ENCODE results near the gene XCR1. TPM values are rescaled to one million over a fixed set of nuclear protein-coding genes. Genes with fewer than 3 reads are reported as not detected.
A peak's percentile ranks its signal among the peaks of the same experiment; 100 is the strongest.

The XCR1 gene
- total and polyA plus RNA-seq, 2 of the 8 experiments (the other 6 are each of a cell fraction or from before 2014, with no cell fraction given) = 0.53 TPM; not detected in 1

DNA sequence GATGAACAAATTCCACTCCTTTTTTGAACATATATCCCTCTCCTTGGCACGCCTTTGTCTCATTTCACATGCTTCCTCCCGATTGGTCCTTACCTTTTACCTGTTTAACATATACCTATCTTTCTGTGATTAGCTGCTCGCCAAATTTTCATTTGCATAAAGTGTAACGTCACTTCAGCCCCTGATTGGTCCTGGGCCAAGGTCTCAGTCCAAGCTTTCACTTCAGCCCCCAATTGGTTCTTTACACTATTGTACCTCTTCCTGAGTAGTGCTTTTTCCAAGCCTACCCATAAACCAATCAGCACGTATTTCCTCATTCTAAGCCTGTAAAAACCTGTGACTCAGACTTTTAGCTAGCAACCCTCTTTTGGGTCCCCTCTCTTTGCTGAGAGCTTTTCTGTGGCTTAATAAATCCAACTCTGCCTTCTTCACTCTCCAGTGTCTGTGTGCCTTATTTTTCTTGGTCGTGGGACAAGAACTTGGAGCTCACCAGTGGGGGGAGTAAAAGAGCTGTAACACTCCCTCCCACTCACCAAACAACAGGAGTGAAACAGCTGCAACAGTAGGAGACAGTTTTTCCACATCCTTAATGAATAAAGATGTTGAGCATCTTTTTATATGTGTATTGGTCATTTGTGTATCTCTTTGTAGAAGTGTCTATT lies 584 bp upstream of the XCR1 start:
- no peak overlapping the region for H2BK20ac ChIP-seq (ENCODE audit: low read length)
- H3K27ac ChIP-seq (ENCODE audit: low read depth, low read length) = no peak overlapping the region
- H4K8ac ChIP-seq (ENCODE audit: extremely low read depth, insufficient read depth, low read length) = no peak overlapping the region

More for the DNA sequence above, 584 bp upstream of the XCR1 start:
- H2BK15ac ChIP-seq (ENCODE audit: low read length) = no peak overlapping the region
- H4K91ac ChIP-seq (replicated peaks; ENCODE audit: insufficient read length, low read length) = no peak overlapping the region
- H3K79me2 ChIP-seq (ENCODE audit: control insufficient read depth in 1 of 2, insufficient read depth in 2 of 2, low read length in 2 of 2) = no peaks in the 10 kb centered on the region
- no peak overlapping the region for H2BK12ac ChIP-seq (ENCODE audit: low read depth, low read length)
- H2AK5ac ChIP-seq (ENCODE audit: low read depth, low read length) = no peak overlapping the region
- no peak overlapping the region for H3K56ac ChIP-seq (replicated peaks; ENCODE audit: insufficient read length, low read depth, low read length)
- CTCF ChIA-PET (ENCODE audit: partially characterized antibody) = interaction anchor here (0.7 to 1.2 kb wide), 2 partner anchors 9 to 48 kb away, joined by 4 read pairs; no protein-coding TSS in a partner anchor
- H3K23ac ChIP-seq (ENCODE audit: insufficient read length) = no peak overlapping the region
- H3K4me2 ChIP-seq (ENCODE audit: insufficient read depth in 1 of 2, low read depth in 2 of 2, low read length in 2 of 2) = no peak overlapping the region
- no peaks in the 10 kb centered on the region for H4K20me1 ChIP-seq (replicated peaks in 1 of 2; ENCODE audit: control insufficient read depth in 1 of 2, insufficient read depth in 2 of 2, low read length in 2 of 2)
- no peak overlapping the region for H3K4ac ChIP-seq (replicated peaks; ENCODE audit: insufficient read length, low read depth, low read length)
- no peaks in the 10 kb centered on the region for H3K36me3 ChIP-seq (ENCODE audit: control insufficient read depth in 2 of 4, insufficient read depth in 4 of 4, low read length in 3 of 4)
- no peaks in the 10 kb centered on the region for H3K23me2 ChIP-seq (ENCODE audit: low read depth, low read length)
- H2AFZ ChIP-seq (ENCODE audit: low read length) = peak overlapping the region; percentile 36
- H3K9me3 ChIP-seq (ENCODE audit: insufficient read depth in 2 of 2, low read depth in 1 of 2, low read length in 1 of 2) = no peaks in the 10 kb centered on the region
- 82% methylated on average over 6 of the region's 6 CpGs; no CpG with 5 or more reads in 1 of the 2 experiments for WGBS, 2 experiments (ENCODE audit: extremely low coverage in 1 of 2, insufficient coverage in 1 of 2, insufficient read length in 1 of 2, insufficient replicate concordance in 2 of 2, low coverage in 1 of 2, low lambda C conversion rate in 2 of 2, missing lambda C conversion rate in 1 of 2)
- no peak overlapping the region for H4K5ac ChIP-seq (ENCODE audit: insufficient read length, low read depth, low read length)
- peaks cover 0 to 5% (median 0%) of the 10 kb centered on the region in 4 experiments; a peak in 2 of 7 replicates for H3K4me1 ChIP-seq (replicated peaks in 1 of 4; ENCODE audit: control insufficient read depth in 3 of 4, insufficient read depth in 4 of 4, low read length in 3 of 4)
- no peak for TF ChIP-seq EGR1 (IDR thresholded peaks at IDR 0.05; ENCODE audit: borderline replicate concordance, low read depth, low read length)
- TF ChIP-seq KDM1A (IDR thresholded peaks at IDR 0.05; ENCODE audit: borderline replicate concordance, low read length) = no peak
- TF ChIP-seq POLR2AphosphoS5 (IDR thresholded peaks at IDR 0.05; ENCODE audit: low read depth, low read length) = no peak
- POLR2A ChIA-PET (ENCODE audit: partially characterized antibody) = no interaction called here
- no peaks in the 10 kb centered on the region for H3K79me1 ChIP-seq (ENCODE audit: low read depth, low read length)
- H2BK5ac ChIP-seq (ENCODE audit: low read depth, low read length) = no peak overlapping the region
- no peak overlapping the region for H3K4me3 ChIP-seq (ENCODE audit: extremely low read depth in 1 of 4, insufficient read depth in 2 of 4, low read depth in 3 of 4, low read length in 4 of 4)
- H3K18ac ChIP-seq (ENCODE audit: extremely low read depth, low read length) = no peak overlapping the region
- no peak overlapping the region for H3K9ac ChIP-seq (replicated peaks in 1 of 4; ENCODE audit: extremely low read depth in 1 of 4, low read depth in 3 of 4, low read length in 3 of 4)
- no peaks in the 10 kb centered on the region for H3K27me3 ChIP-seq (replicated peaks in 1 of 4; ENCODE audit: control insufficient read depth in 3 of 4, extremely low read depth in 1 of 4, insufficient read depth in 3 of 4, low read length in 3 of 4)
- no peak overlapping the region for H2BK120ac ChIP-seq (replicated peaks; ENCODE audit: low read depth, low read length)
- no peak overlapping the region for H3K14ac ChIP-seq (ENCODE audit: insufficient read length)
- no peak for DNase-seq (ENCODE audit: low read depth in 1 of 2, low spot score in 2 of 2)
- FAIRE-seq = peak; percentile 48

All from H1 (cell line).